Astrocyte (in vitro differentiated cells and primary cell): Measurements from ENCODE around the gene SERPINB6. TPM values are rescaled to one million over a fixed set of nuclear protein-coding genes. Genes with fewer than 3 reads are reported as not detected.

Experiments used
- DNase-seq: peaks from one replicate; pipeline ENCODE4 v3.0.0-alpha.2; 2010; ENCODE audit warnings: low read depth
- FAIRE-seq: peaks from 2 replicates; lab custom pipeline; 2011; peaks lifted over from hg19 to GRCh38; lab: Jason Lieb, UNC
- H2AFZ ChIP-seq: 2 replicates; pipeline ENCODE4 v1.6.0; 2012; ENCODE audit warnings: low read depth, low read length, inconsistent platforms
- H3K27ac ChIP-seq: 2 replicates; pipeline ENCODE4 v1.5.1; 2011; ENCODE audit warnings: low read depth, low read length, inconsistent platforms
- H3K27me3 ChIP-seq: 2 replicates; pipeline ENCODE4 v1.6.0; 2011; ENCODE audit warnings: low read length, inconsistent platforms; ENCODE audit not compliant: insufficient read depth
- H3K36me3 ChIP-seq: 2 replicates; pipeline ENCODE4 v1.5.1; 2011; ENCODE audit warnings: low read length, inconsistent platforms; ENCODE audit not compliant: insufficient read depth
- H3K4me1 ChIP-seq: 2 replicates; pipeline ENCODE4 v1.5.1; 2011; ENCODE audit warnings: low read length, inconsistent platforms; ENCODE audit not compliant: insufficient read depth
- H3K4me2 ChIP-seq: 2 replicates; pipeline ENCODE4 v1.6.0; 2012; ENCODE audit warnings: low read length, inconsistent platforms
- H3K4me3 ChIP-seq: 2 replicates; pipeline ENCODE4 v1.5.1; 2011; ENCODE audit warnings: low read depth, mild to moderate bottlenecking, low read length, inconsistent platforms; ENCODE audit not compliant: insufficient read depth
- H3K79me2 ChIP-seq: 2 replicates; pipeline ENCODE4 v1.6.0; 2012; ENCODE audit warnings: mild to moderate bottlenecking, low read length, inconsistent platforms; ENCODE audit not compliant: insufficient read depth
- H3K9ac ChIP-seq: 2 replicates; pipeline ENCODE4 v1.6.0; 2012; ENCODE audit warnings: mild to moderate bottlenecking, low read length, inconsistent platforms
- H3K9me3 ChIP-seq: 2 replicates; pipeline ENCODE4 v1.5.1; 2012; ENCODE audit warnings: low read depth, mild to moderate bottlenecking, low read length, inconsistent platforms; ENCODE audit not compliant: insufficient read depth
- H4K20me1 ChIP-seq: 2 replicates; pipeline ENCODE4 v1.6.0; 2012; ENCODE audit warnings: low read length, inconsistent platforms; ENCODE audit not compliant: insufficient read depth
- H3K27ac Mint-ChIP-seq: one replicate; pipeline ENCODE4 v1.8.0; 2021; ENCODE audit warnings: mild to moderate bottlenecking, mixed read lengths; ENCODE audit not compliant: unreplicated experiment
- H3K27me3 Mint-ChIP-seq: one replicate; pipeline ENCODE4 v1.8.0; 2021; ENCODE audit warnings: low read depth, mixed read lengths; ENCODE audit not compliant: unreplicated experiment
- H3K36me3 Mint-ChIP-seq: one replicate; pipeline ENCODE4 v1.8.0; 2021; ENCODE audit warnings: low read depth, mixed read lengths; ENCODE audit not compliant: unreplicated experiment
- H3K4me1 Mint-ChIP-seq: one replicate; pipeline ENCODE4 v1.8.0; 2021; ENCODE audit warnings: low read depth, mixed read lengths; ENCODE audit not compliant: unreplicated experiment
- H3K4me3 Mint-ChIP-seq: one replicate; pipeline ENCODE4 v1.8.0; 2021; ENCODE audit warnings: mild to moderate bottlenecking, moderate library complexity, mixed read lengths; ENCODE audit not compliant: unreplicated experiment
- H3K9me3 Mint-ChIP-seq: one replicate; pipeline ENCODE4 v1.8.0; 2021; ENCODE audit warnings: mild to moderate bottlenecking, mixed read lengths; ENCODE audit not compliant: unreplicated experiment
- EZH2 ChIP-seq: IDR thresholded peaks from 2 replicates; pipeline ENCODE4 v1.6.1; 2012; ENCODE audit warnings: mild to moderate bottlenecking, low read length, inconsistent platforms; ENCODE audit not compliant: insufficient read depth
- total RNA-seq: library from RNA; stranded (reverse); gene quantifications from 2 replicates; pipeline ENCODE4 v1.2.1, GENCODE V29; 2021
- TF ChIP-seq, protein P1 (sequence below): IDR thresholded peaks from 2 replicates; pipeline ENCODE4 v1.5.1; 2011; ENCODE audit warnings: low read depth, mild to moderate bottlenecking, inconsistent platforms, low read length, moderate library complexity; ENCODE audit not compliant: insufficient read depth

The SERPINB6 gene
- total RNA-seq, 1 donor from 2014 or later = 68.4 TPM

DNA sequence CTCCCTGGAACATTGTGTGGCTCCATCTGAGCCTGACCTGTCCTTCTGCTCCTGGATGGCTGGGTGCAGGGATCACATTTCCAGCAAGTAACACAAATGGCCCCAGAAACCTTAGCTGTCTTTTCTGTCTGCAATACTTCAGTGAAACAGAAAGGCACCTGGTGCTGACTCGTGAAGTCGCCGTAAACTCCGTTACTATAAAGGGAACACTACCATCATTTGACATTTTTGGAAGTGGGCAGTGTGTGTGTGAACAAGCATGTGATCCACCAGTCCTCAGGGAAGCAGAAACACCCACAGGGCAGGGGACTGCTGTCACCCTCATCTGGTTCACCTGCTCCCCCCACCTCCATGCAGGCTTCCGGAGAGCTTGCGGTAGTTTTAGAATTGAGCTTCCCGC, 23.9 kb downstream of the SERPINB6 start:
- no peak overlapping the region for H3K4me3 ChIP-seq
- no peak overlapping the region for H3K27ac ChIP-seq
- H3K9me3 Mint-ChIP-seq = no peaks in the 10 kb centered on the region
- peaks cover 7% of the 10 kb centered on the region for H3K27me3 Mint-ChIP-seq
- H3K79me2 ChIP-seq = no peaks in the 10 kb centered on the region
- H3K27ac Mint-ChIP-seq = no peak overlapping the region
- no peaks in the 10 kb centered on the region for H3K9me3 ChIP-seq
- peaks cover 3% of the 10 kb centered on the region for H3K4me1 ChIP-seq
- H3K4me3 Mint-ChIP-seq = no peak overlapping the region
- TF ChIP-seq, protein P1, sequence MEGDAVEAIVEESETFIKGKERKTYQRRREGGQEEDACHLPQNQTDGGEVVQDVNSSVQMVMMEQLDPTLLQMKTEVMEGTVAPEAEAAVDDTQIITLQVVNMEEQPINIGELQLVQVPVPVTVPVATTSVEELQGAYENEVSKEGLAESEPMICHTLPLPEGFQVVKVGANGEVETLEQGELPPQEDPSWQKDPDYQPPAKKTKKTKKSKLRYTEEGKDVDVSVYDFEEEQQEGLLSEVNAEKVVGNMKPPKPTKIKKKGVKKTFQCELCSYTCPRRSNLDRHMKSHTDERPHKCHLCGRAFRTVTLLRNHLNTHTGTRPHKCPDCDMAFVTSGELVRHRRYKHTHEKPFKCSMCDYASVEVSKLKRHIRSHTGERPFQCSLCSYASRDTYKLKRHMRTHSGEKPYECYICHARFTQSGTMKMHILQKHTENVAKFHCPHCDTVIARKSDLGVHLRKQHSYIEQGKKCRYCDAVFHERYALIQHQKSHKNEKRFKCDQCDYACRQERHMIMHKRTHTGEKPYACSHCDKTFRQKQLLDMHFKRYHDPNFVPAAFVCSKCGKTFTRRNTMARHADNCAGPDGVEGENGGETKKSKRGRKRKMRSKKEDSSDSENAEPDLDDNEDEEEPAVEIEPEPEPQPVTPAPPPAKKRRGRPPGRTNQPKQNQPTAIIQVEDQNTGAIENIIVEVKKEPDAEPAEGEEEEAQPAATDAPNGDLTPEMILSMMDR = no peak
- TF ChIP-seq EZH2 = no peak
- H3K9ac ChIP-seq = no peak overlapping the region
- FAIRE-seq (no peak), DNase-seq (no peak)
- H2AFZ ChIP-seq = no peak overlapping the region
- no peak overlapping the region for H3K4me2 ChIP-seq
- peaks cover 7% of the 10 kb centered on the region for H3K36me3 ChIP-seq
- H4K20me1 ChIP-seq = no peaks in the 10 kb centered on the region
- H3K4me1 Mint-ChIP-seq = no peaks in the 10 kb centered on the region
- peaks cover 33% of the 10 kb centered on the region for H3K36me3 Mint-ChIP-seq
- H3K27me3 ChIP-seq = no peaks in the 10 kb centered on the region

DNA sequence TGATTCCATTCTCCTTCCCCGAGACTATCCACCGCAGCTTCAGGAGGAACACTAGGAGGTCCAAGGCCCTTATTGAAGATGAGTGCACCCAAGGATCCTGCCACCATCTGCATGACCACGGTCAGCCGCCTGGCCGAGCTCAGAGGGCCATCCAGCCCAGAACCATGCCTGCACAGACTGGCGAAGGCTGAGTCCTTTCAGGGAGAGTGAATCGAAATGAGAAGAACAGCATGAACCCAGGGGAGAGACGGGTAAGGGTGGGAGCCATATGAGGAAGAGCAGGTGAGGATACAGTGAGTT, 26.3 kb downstream of the SERPINB6 start:
- no peaks in the 10 kb centered on the region for H3K79me2 ChIP-seq
- no peak overlapping the region for H3K4me2 ChIP-seq
- H4K20me1 ChIP-seq = no peaks in the 10 kb centered on the region
- FAIRE-seq (no peak), DNase-seq (no peak)
- Mint-ChIP-seq H3K9me3 (no peaks in the 10 kb centered on the region), H3K36me3 (peaks cover 33% of the 10 kb centered on the region), H3K27ac (no peak overlapping the region), H3K4me1 (no peaks in the 10 kb centered on the region), H3K27me3 (peaks cover 7% of the 10 kb centered on the region), H3K4me3 (no peak overlapping the region)
- no peak overlapping the region for H3K27ac ChIP-seq
- TF ChIP-seq, protein P1 = no peak
- H3K4me3 ChIP-seq = no peak overlapping the region
- no peak overlapping the region for H2AFZ ChIP-seq
- no peaks in the 10 kb centered on the region for H3K27me3 ChIP-seq
- no peaks in the 10 kb centered on the region for H3K9me3 ChIP-seq
- no peaks in the 10 kb centered on the region for H3K4me1 ChIP-seq
- H3K9ac ChIP-seq = no peak overlapping the region
- H3K36me3 ChIP-seq = peaks cover 7% of the 10 kb centered on the region

DNA sequence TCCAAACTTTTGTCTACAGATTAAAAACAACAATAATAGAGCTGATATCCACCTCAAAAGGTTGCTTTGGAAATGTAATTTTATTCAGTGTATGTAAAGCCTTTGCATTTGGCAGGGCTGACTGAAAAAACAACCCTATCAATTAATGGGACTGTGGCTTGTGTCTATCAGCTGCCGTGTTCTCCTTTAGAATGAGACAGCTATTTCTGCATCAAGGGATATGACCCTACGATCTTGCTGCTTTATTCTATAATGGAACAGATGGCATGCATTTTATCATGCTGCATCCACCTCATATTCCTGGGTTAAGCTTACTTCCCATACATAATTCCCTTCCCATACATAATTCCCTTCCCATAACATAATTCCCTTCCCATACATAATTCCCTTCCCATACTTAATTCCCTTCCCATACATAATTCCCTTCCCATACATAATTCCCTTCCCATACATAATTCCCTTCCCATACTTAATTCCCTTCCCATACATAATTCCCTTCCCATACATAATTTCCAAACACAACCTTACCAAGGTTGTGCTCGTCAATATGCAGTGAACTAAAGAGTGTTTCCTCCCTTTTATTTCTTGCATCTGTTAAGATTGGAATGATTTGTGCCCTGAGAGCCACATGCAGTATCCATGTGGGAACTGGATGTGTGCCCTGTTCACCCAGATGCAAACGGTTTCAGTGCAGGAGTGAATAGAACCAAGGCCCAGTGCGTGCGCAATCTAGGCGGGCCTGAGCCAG, 26.8 kb downstream of the SERPINB6 start:
- no peaks in the 10 kb centered on the region for H3K79me2 ChIP-seq
- H3K27ac ChIP-seq = no peak overlapping the region
- Mint-ChIP-seq H3K4me1 (no peaks in the 10 kb centered on the region), H3K27ac (no peak overlapping the region), H3K9me3 (no peaks in the 10 kb centered on the region), H3K4me3 (no peak overlapping the region), H3K27me3 (peaks cover 7% of the 10 kb centered on the region), H3K36me3 (peaks cover 31% of the 10 kb centered on the region)
- H3K4me3 ChIP-seq = no peak overlapping the region
- peaks cover 7% of the 10 kb centered on the region for H3K36me3 ChIP-seq
- H2AFZ ChIP-seq = no peak overlapping the region
- H3K4me1 ChIP-seq = no peaks in the 10 kb centered on the region
- FAIRE-seq (no peak), DNase-seq (no peak)
- H3K27me3 ChIP-seq = no peaks in the 10 kb centered on the region
- H3K9ac ChIP-seq = no peak overlapping the region
- H3K9me3 ChIP-seq = no peaks in the 10 kb centered on the region
- no peak overlapping the region for H3K4me2 ChIP-seq
- no peak for TF ChIP-seq EZH2
- TF ChIP-seq, protein P1 = no peak
- no peaks in the 10 kb centered on the region for H4K20me1 ChIP-seq
